ENCODE results near the gene ZNF827. TPM values are rescaled to one million over a fixed set of nuclear protein-coding genes. Genes with fewer than 3 reads are reported as not detected.

ZNF827 gene
- total and polyA plus RNA-seq, 11 donors = 4.5 to 30.1 (median 18.1) TPM

DNA sequence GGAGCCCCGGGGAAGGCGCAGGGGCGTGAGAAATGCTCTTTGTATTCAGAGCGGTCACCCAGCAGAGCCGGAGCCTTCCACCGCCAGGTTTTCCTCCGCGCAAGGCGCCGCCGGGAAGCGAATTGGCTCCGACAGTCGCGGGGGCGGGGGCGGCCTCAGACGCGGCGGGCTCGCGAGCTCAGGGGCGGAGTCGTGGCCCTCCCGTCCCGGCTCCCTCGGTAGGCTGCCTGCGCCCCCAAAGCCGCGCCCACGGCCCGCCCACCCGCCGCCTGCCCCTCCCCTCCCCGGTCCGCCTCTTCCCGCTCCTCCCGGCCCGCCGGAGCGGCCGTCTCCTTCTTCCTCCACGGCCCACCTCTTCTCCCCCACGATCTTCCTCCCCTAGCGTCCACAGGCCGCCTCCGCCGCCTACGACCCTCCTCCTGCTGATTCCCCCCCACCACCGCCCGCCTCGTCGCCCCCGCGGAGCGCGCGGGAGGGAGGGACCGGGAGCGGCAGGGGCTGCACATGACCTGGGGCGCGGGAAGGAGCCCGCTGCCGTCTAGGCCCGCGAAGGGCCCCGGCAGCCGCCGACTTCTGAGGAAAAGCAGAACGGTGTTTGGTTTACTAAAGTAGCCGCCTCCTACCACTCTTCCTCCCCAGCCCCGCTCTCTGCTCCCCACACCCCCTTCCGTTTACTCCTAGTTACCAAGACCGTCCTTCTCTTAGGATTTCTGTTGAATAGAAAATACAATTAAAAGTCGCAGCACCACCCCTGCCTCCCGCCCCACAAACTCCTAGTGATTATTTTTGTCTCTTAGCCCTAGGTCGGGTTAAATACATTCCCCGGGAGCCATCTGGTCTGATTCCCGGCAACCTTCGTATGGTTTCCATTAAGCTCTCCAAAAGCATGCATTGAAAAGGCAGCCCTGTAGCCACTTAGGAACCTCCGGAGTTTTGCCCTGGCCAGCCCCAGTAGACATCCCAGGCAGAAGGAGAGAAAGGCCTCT, 205.4 kb downstream of the ZNF827 start:
- peaks cover 13 to 57% (median 46%) of the 10 kb centered on the region in 12 donors for H3K4me1 ChIP-seq
- H3K27me3 ChIP-seq = no peaks in the 10 kb centered on the region
- H3K9me3 ChIP-seq = no peaks in the 10 kb centered on the region
- 1 to 2% (median 1%) methylated on average over 46 to 81 of the region's 81 CpGs for WGBS, 4 donors
- peak overlapping the region; percentile 8 to 82 (median 66) for H3K4me3 ChIP-seq
- peak overlapping the region; percentile 88 to 99 (median 96) for H3K27ac ChIP-seq
- TF ChIP-seq CTCF (IDR thresholded peaks at IDR 0.05) (peak in 3 of 12 donors; percentile 2 to 36 (median 14)), POLR2A (IDR thresholded peaks at IDR 0.05) (peak in 1 of 2 donors; percentile 76)
- intact Hi-C loops (cut with DNase I) = loop anchor here in 8 of 10 donors (2.0 to 10.0 kb wide), 11 partner anchors 51 to 548 kb away; partner anchors contain the start of genes MMAA (in 4 of the 8), ZNF827 (in 3 of the 8), C4orf51 (in 1 of the 8) and OTUD4 (in 1 of the 8)
- DNase-seq (peak; percentile 97), ATAC-seq (peak; percentile 81 to 96 (median 93))
- no peaks in the 10 kb centered on the region for H3K36me3 ChIP-seq

GRCh38 chr4:145732001-145732815, 206.4 kb downstream of the ZNF827 start:
- Histone ChIP-seq H3K27ac (peak overlapping the region; percentile 88 to 98 (median 95)), H3K9me3 (no peaks in the 10 kb centered on the region), H3K4me3 (peak overlapping the region; percentile 6 to 82 (median 66)), H3K4me1 (peaks cover 13 to 57% (median 46%) of the 10 kb centered on the region in 12 donors), H3K27me3 (no peaks in the 10 kb centered on the region), H3K36me3 (no peaks in the 10 kb centered on the region)
- ATAC-seq (no peak), DNase-seq (no peak)
- intact Hi-C loops (cut with DNase I) = loop anchor here in 8 of 10 donors (2.0 to 10.0 kb wide), 11 partner anchors 50 to 547 kb away; partner anchors contain the start of genes MMAA (in 4 of the 8), ZNF827 (in 3 of the 8), C4orf51 (in 1 of the 8) and OTUD4 (in 1 of the 8)
- WGBS, 4 donors = 59 to 67% (median 65%) methylated on average over 14 of the region's 14 CpGs
- TF ChIP-seq POLR2A (IDR thresholded peaks at IDR 0.05) = no peak
- no peak for TF ChIP-seq CTCF (IDR thresholded peaks at IDR 0.05)

DNA sequence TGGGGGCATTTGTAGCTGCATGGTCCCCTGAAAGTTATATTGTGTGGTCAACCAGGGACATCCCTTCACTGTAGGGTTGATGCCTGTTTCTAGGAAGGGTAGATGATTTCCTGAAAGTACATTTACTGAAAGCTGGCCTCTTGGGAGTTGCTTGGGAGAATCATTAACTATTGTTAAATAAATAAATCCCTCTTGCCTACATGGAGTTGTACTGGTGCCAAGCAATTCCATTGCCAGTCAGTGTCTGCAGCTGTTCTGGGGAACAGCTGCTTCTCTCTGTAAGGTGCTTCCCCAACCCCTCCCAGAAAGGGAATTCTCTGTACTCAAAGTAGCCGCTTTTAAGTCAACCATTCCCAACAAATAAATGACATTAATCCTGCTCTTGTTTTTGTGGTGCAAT, 207.6 kb downstream of the ZNF827 start:
- no peak for TF ChIP-seq CTCF (IDR thresholded peaks at IDR 0.05)
- DNase-seq (no peak), ATAC-seq (no peak)
- no peak overlapping the region for H3K4me3 ChIP-seq
- intact Hi-C loops (cut with DNase I) = loop anchor here in 7 of 10 donors (5.0 to 10.0 kb wide), 9 partner anchors 49 to 546 kb away; partner anchors contain the start of genes ZNF827 (in 3 of the 7), C4orf51 (in 1 of the 7), OTUD4 (in 1 of the 7) and SMAD1 (in 1 of the 7)
- H3K4me1 ChIP-seq = peaks cover 4 to 47% (median 36%) of the 10 kb centered on the region in 12 donors
- H3K36me3 ChIP-seq = no peaks in the 10 kb centered on the region
- H3K27me3 ChIP-seq = no peaks in the 10 kb centered on the region
- H3K9me3 ChIP-seq = no peaks in the 10 kb centered on the region
- 57 to 63% (median 60%) methylated on average over 1 of the region's 1 CpG for WGBS, 4 donors
- H3K27ac ChIP-seq = no peak overlapping the region
